ENCODE data around the gene PXYLP1. TPM values are rescaled to one million over a fixed set of nuclear protein-coding genes. Genes with fewer than 3 reads are reported as not detected.
A peak's percentile ranks its signal among the peaks of the same experiment; 100 is the strongest.

PXYLP1 gene
- total and polyA plus RNA-seq, 2 donors (not counting 1 experiment from before 2014, with no cell fraction given): 1.4 to 4.5 TPM

- H3K27ac Mint-ChIP-seq: peak overlapping the region; percentile 4
Measured at GRCh38 chr3:141231952-141232823, 563 bp downstream of the PXYLP1 start.

More at GRCh38 chr3:141231952-141232823, 563 bp downstream of the PXYLP1 start:
- no peaks in the 10 kb centered on the region for H3K36me3 ChIP-seq (replicated peaks in 1 of 2; ENCODE audit: control extremely low read depth in 1 of 2, control insufficient read depth in 1 of 2, extremely low read depth in 1 of 2, insufficient read depth in 2 of 2, low read length in 1 of 2)
- intact Hi-C loops (cut with micrococcal nuclease): loop anchor here (1.0 to 10.0 kb wide), 8 partner anchors 47 to 645 kb away; partner anchors contain the start of genes ATP1B3, RNF7 and SLC25A36
- no peaks in the 10 kb centered on the region for H4K20me1 ChIP-seq (ENCODE audit: control insufficient read depth, insufficient read depth, low read length, poor library complexity, severe bottlenecking)
- H3K27ac ChIP-seq (ENCODE audit: low read length in 2 of 2): peak overlapping the region in 1 of 2 donors; percentile 47
- peak overlapping the region; percentile 76 for H3K4me2 ChIP-seq (replicated peaks; ENCODE audit: low read depth, low read length, poor library complexity, severe bottlenecking)
- H3K9me3 ChIP-seq (ENCODE audit: control extremely low read depth in 1 of 3, control insufficient read depth in 2 of 3, insufficient read depth in 1 of 3, low read length in 2 of 3): no peaks in the 10 kb centered on the region
- no peak for TF ChIP-seq CTCF (IDR thresholded peaks at IDR 0.05)
- TF ChIP-seq EZH2 (IDR thresholded peaks at IDR 0.05; ENCODE audit: borderline replicate concordance, insufficient read depth, low read depth, low read length, poor library complexity, severe bottlenecking): no peak
- 2% methylated on average over 64 of the region's 71 CpGs for WGBS (ENCODE audit: insufficient coverage)
- peak overlapping the region in 4 of 5 experiments; percentile 71 to 94 (median 72) for H3K4me3 ChIP-seq (ENCODE audit: control extremely low read depth in 1 of 5, extremely low read depth in 1 of 5, insufficient read depth in 1 of 5, low read depth in 2 of 5, low read length in 4 of 5)
- H3K79me2 ChIP-seq (ENCODE audit: control insufficient read depth, insufficient read depth, low read length): no peaks in the 10 kb centered on the region
- peaks cover 9 to 16% of the 10 kb centered on the region in 2 donors for H3K4me1 ChIP-seq (ENCODE audit: control insufficient read depth in 2 of 2, insufficient read depth in 2 of 2, low read length in 2 of 2)
- peak overlapping the region; percentile 81 for H3K4me3 Mint-ChIP-seq
- POLR2A ChIA-PET: interaction anchor here (0.5 to 0.9 kb wide), 6 partner anchors 59 to 644 kb away, joined by 3 to 8 read pairs (median 4); partner anchors contain the start of gene RNF7
- DNase-seq: peak; percentile 54
- no peaks in the 10 kb centered on the region for H3K27me3 Mint-ChIP-seq
- ATAC-seq (ENCODE audit: low read depth): peak; percentile 5
- H3K27me3 ChIP-seq (replicated peaks in 1 of 4; ENCODE audit: control extremely low read depth in 1 of 4, control insufficient read depth in 3 of 4, insufficient read depth in 4 of 4, low read length in 3 of 4): peaks cover 0 to 4% (median 0%) of the 10 kb centered on the region in 4 experiments
- H3K4me1 Mint-ChIP-seq: peaks cover 18% of the 10 kb centered on the region
- H2AFZ ChIP-seq (ENCODE audit: insufficient read depth, low read depth, low read length, poor library complexity, severe bottlenecking): peak overlapping the region; percentile 96
- peak overlapping the region; percentile 79 for H3K9ac ChIP-seq (ENCODE audit: low read length)
- CTCF ChIA-PET: interaction anchor here (0.6 to 3.4 kb wide), 25 partner anchors 8 to 1346 kb away, joined by 3 to 17 read pairs (median 4); partner anchors contain the start of gene ATR
- no peaks in the 10 kb centered on the region for H3K9me3 Mint-ChIP-seq (ENCODE audit: insufficient read depth)

Measured in B cell (primary cell).